ENCODE data around the gene ZNRF1. TPM values are rescaled to one million over a fixed set of nuclear protein-coding genes. Genes with fewer than 3 reads are reported as not detected.

Gene ZNRF1
- total and polyA plus RNA-seq, 8 donors, result 8.8 to 40.1 (median 14.0) TPM

DNA sequence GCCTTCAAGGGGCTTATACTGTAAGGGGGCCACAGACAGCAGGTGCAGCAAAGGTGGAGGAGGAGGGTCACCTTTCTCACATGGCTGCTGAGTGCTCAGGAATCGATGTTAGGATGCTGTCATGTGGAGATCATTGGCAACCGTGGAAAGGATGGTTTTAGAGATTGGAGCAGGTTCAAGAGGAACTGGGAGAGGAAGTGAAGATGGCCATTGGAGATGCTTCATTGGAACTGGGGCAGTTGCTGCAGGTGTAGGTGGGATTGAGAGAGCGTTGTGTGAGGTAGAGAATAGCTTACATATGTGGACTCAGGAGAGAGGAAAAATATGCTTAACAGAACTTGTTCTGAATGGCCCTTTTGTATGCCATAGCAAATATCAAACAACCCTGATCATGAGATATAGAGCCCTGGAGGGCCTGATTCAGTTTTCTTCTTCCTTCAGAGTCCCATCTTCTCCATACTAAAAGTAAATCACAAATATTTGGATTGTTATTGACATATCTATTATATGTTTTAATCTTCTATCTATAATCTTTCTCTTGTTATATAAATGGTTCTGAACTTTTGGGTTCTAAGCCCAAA, 77.0 kb downstream of the ZNRF1 start:
- TF ChIP-seq CTCF (IDR thresholded peaks at IDR 0.05) (no peak), POLR2A (IDR thresholded peaks at IDR 0.05) (no peak), POLR2AphosphoS5 (IDR thresholded peaks at IDR 0.05) (no peak), EP300 (IDR thresholded peaks at IDR 0.05) (no peak)
- no peaks in the 10 kb centered on the region for H3K27me3 ChIP-seq
- intact Hi-C loops (cut with DNase I; ENCODE audit: low total_unique reads), result no loop called here
- 44 to 71% (median 50%) methylated on average over 3 of the region's 3 CpGs for WGBS, 5 donors
- H3K4me3 ChIP-seq, result no peak overlapping the region
- DNase-seq, result no peak
- no peaks in the 10 kb centered on the region for H3K9me3 ChIP-seq
- no peaks in the 10 kb centered on the region for H3K36me3 ChIP-seq
- peak overlapping the region in 3 of 5 donors; percentile 19 to 69 (median 56) for H3K27ac ChIP-seq
- peaks cover 24 to 66% (median 41%) of the 10 kb centered on the region in 4 donors for H3K4me1 ChIP-seq

DNA sequence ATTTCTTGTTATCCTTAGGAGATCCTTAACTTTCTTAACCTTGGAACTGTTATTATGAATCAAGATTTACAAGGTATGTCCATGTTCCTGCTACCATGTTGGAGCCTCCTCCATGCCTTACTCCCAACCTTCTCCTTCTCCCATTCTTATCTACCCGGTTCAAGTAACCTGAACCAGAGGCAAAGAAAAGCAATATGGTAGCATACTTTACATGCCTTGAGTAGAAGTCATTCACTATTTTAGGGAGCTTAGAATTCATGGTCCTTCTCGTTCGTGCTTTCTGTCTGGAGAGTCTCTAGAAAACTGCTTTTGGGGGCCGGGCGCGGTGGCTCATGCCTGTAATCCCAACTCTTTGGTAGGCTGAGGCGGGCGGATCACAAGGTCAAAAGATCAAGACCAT, 80.1 kb downstream of the ZNRF1 start:
- Histone ChIP-seq H3K36me3 (no peaks in the 10 kb centered on the region), H3K9me3 (no peaks in the 10 kb centered on the region), H3K4me3 (no peak overlapping the region), H3K27me3 (no peaks in the 10 kb centered on the region), H3K27ac (no peak overlapping the region), H3K4me1 (peaks cover 20 to 63% (median 33%) of the 10 kb centered on the region in 4 donors)
- WGBS, 5 donors, result 92 to 97% (median 96%) methylated on average over 8 of the region's 8 CpGs
- no peak for TF ChIP-seq CTCF (IDR thresholded peaks at IDR 0.05)
- no peak for TF ChIP-seq POLR2A (IDR thresholded peaks at IDR 0.05)
- TF ChIP-seq EP300 (IDR thresholded peaks at IDR 0.05), result no peak
- TF ChIP-seq POLR2AphosphoS5 (IDR thresholded peaks at IDR 0.05), result no peak
- no peak for DNase-seq
- intact Hi-C loops (cut with DNase I; ENCODE audit: low total_unique reads), result no loop called here

DNA sequence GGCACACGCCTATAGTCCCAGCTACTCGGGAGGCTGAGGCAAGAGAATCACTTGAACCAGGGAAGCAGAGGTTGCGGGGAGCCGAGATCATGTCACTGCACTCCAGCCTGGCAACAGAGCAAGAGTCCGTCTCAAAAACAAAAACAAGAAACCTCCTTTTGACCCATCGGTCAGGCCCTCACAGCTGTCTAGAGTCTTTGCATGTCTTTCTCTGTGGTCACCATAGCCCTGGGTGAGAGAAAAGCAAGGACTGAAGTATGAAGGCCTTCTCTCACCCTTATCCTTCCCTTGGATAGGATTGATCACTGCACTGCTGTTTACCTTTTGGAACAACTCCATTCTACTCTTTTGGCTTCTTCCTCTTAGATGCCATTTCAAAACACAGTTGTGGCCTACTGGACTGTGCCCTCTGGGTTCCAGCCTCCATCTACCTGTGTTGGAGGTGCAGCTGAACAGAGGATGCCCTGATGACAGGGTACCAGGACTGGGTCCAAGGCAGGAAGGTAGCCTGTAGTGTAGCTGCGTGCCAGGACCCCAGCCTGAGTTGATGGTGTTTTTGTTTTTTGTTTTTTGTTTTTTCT, 80.6 kb downstream of the ZNRF1 start:
- no peaks in the 10 kb centered on the region for H3K9me3 ChIP-seq
- no peaks in the 10 kb centered on the region for H3K27me3 ChIP-seq
- no peak overlapping the region for H3K4me3 ChIP-seq
- H3K36me3 ChIP-seq, result no peaks in the 10 kb centered on the region
- H3K27ac ChIP-seq, result no peak overlapping the region
- no peak for TF ChIP-seq POLR2A (IDR thresholded peaks at IDR 0.05)
- no peak for TF ChIP-seq POLR2AphosphoS5 (IDR thresholded peaks at IDR 0.05)
- TF ChIP-seq EP300 (IDR thresholded peaks at IDR 0.05), result no peak
- no peak for TF ChIP-seq CTCF (IDR thresholded peaks at IDR 0.05)
- intact Hi-C loops (cut with DNase I; ENCODE audit: low total_unique reads), result no loop called here
- 85 to 93% (median 90%) methylated on average over 5 to 7 of the region's 7 CpGs for WGBS, 5 donors
- H3K4me1 ChIP-seq, result peaks cover 25 to 63% (median 35%) of the 10 kb centered on the region in 4 donors
- no peak for DNase-seq

GRCh38 chr16:75080205-75081029, 81.6 kb downstream of the ZNRF1 start:
- no peak for DNase-seq
- H3K36me3 ChIP-seq, result no peaks in the 10 kb centered on the region
- H3K4me3 ChIP-seq, result no peak overlapping the region
- no peak for TF ChIP-seq POLR2AphosphoS5 (IDR thresholded peaks at IDR 0.05)
- TF ChIP-seq POLR2A (IDR thresholded peaks at IDR 0.05), result no peak
- no peak for TF ChIP-seq CTCF (IDR thresholded peaks at IDR 0.05)
- no peak for TF ChIP-seq EP300 (IDR thresholded peaks at IDR 0.05)
- H3K27me3 ChIP-seq, result no peaks in the 10 kb centered on the region
- intact Hi-C loops (cut with DNase I; ENCODE audit: low total_unique reads), result no loop called here
- 87 to 96% (median 95%) methylated on average over 8 of the region's 8 CpGs for WGBS, 5 donors
- no peak overlapping the region for H3K27ac ChIP-seq
- H3K4me1 ChIP-seq, result peaks cover 20 to 56% (median 28%) of the 10 kb centered on the region in 4 donors
- H3K9me3 ChIP-seq, result no peaks in the 10 kb centered on the region

Measured in stomach (tissue), 9 donors.